ENCODE measurements around the gene STOML3.
A peak's percentile ranks its signal among the peaks of the same experiment; 100 is the strongest.

Gene STOML3, protein sequence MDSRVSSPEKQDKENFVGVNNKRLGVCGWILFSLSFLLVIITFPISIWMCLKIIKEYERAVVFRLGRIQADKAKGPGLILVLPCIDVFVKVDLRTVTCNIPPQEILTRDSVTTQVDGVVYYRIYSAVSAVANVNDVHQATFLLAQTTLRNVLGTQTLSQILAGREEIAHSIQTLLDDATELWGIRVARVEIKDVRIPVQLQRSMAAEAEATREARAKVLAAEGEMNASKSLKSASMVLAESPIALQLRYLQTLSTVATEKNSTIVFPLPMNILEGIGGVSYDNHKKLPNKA

DNA sequence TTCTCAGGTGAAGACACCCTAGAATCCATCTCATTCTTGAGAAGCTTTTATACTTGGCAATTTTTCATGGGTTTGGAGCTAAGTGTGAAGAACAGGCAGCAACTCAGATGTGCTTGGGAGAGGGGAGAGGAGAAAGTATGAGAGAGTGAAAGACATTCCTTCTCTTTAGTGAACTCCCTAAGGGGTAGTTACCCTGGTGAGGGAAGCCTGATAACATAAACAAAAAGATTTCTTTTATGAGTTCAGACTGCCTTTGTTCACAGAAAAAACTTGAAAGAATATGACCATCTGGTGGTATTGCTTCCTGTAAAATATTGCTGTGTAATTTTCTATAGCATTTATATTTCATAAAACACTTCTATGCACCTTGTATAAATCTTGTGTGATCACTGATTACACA, at the start of gene STOML3:
TSS of gene STOML3 (minus strand) at position 139 of the 400 bp plus-strand sequence. CDS start at position 29, 110 bp downstream.
- Histone ChIP-seq H3K9me3 (ENCODE audit: control insufficient read depth, insufficient read depth, low read length) (no peaks in the 10 kb centered on the region), H3K9ac (ENCODE audit: low read depth, low read length) (no peak within 1 kb of the TSS), H3K4me1 (ENCODE audit: insufficient read depth, low read length) (no peaks in the 10 kb centered on the region), H3K36me3 (ENCODE audit: insufficient read depth, low read length) (no peaks in the 10 kb centered on the region)

GRCh38 chr13:39040206-39040605, 49.6 kb upstream of the STOML3 start:
- Histone ChIP-seq H3K9me3 (ENCODE audit: control insufficient read depth, insufficient read depth, low read length) (no peaks in the 10 kb centered on the region), H3K36me3 (ENCODE audit: insufficient read depth, low read length) (no peaks in the 10 kb centered on the region; the same call in 1 of the 2 replicates), H3K9ac (ENCODE audit: low read depth, low read length) (no peak overlapping the region), H3K4me1 (ENCODE audit: insufficient read depth, low read length) (peaks cover under 1% of the 10 kb centered on the region; the same call in 1 of the 2 replicates)

- Histone ChIP-seq H3K9ac (ENCODE audit: low read depth, low read length) (peak overlapping the region; percentile 76; the same call in 1 of the 2 replicates), H3K9me3 (ENCODE audit: control insufficient read depth, insufficient read depth, low read length) (no peaks in the 10 kb centered on the region), H3K36me3 (ENCODE audit: insufficient read depth, low read length) (no peaks in the 10 kb centered on the region; the same call in 1 of the 2 replicates), H3K4me1 (ENCODE audit: insufficient read depth, low read length) (peaks cover 3% of the 10 kb centered on the region; the same call in 1 of the 2 replicates)
These were observed 48.4 kb upstream of the STOML3 start for GRCh38 chr13:39039041-39039440.

- Histone ChIP-seq H3K9ac (ENCODE audit: low read depth, low read length) (peak overlapping the region; percentile 76), H3K4me1 (ENCODE audit: insufficient read depth, low read length) (peaks cover 3% of the 10 kb centered on the region; the same call in 1 of the 2 replicates), H3K36me3 (ENCODE audit: insufficient read depth, low read length) (no peaks in the 10 kb centered on the region; the same call in 1 of the 2 replicates), H3K9me3 (ENCODE audit: control insufficient read depth, insufficient read depth, low read length) (no peaks in the 10 kb centered on the region)
These were observed 48.0 kb upstream of the STOML3 start for GRCh38 chr13:39038569-39039030.

DNA sequence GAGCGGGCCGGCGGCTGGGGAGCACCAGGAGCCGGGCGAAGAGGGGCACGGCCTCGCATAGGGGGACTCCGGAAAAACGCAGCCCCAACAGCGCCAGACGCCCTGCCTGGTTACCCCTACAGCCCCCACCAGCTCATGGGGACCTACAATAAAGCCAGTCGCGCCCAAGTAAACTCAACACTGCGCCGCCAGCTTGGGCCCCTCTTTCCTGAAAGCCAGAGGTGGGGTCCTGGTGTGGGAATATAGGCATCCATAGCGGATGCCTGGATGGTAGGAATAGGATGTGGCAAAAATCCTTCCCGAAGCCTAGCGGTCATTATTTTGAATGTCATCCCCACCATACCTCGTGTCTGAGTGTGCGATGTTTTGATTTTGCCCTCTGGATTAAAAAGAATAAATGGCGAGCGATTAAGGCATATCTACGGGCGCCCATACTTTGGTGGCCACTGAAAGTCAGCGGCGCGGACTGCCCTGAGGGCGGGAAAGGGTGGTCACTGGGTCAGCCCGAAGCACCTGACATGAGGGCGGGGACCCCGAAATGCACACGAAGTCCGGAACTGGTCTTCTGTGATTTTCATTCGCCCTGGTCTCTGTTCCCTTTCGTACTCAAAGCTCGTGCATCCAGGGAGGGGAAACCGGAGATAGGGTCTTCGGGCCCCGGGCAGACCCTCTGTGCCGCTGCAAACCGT, 47.4 kb upstream of the STOML3 start, which contains the start of the genes NHLRC3 and PROSER1:
TSS of gene NHLRC3 (plus strand) at position 577 of the 689 bp plus-strand sequence. CDS start 184 bp downstream, outside the sequence.
TSS of gene PROSER1 (minus strand) at position 210 of the 689 bp plus-strand sequence. CDS start 847 bp downstream, outside the sequence.
- peak within 1 kb of the TSS; percentile 76 for H3K9ac ChIP-seq (ENCODE audit: low read depth, low read length)
- peaks cover 3% of the 10 kb centered on the region; the same call in 1 of the 2 replicates for H3K4me1 ChIP-seq (ENCODE audit: insufficient read depth, low read length)
- H3K36me3 ChIP-seq (ENCODE audit: insufficient read depth, low read length) = no peaks in the 10 kb centered on the region; the same call in 1 of the 2 replicates
- H3K9me3 ChIP-seq (ENCODE audit: control insufficient read depth, insufficient read depth, low read length) = no peaks in the 10 kb centered on the region

GRCh38 chr13:39037410-39037879, 46.8 kb upstream of the STOML3 start:
- no peaks in the 10 kb centered on the region; the same call in 1 of the 2 replicates for H3K36me3 ChIP-seq (ENCODE audit: insufficient read depth, low read length)
- no peaks in the 10 kb centered on the region for H3K9me3 ChIP-seq (ENCODE audit: control insufficient read depth, insufficient read depth, low read length)
- peak overlapping the region; percentile 76 for H3K9ac ChIP-seq (ENCODE audit: low read depth, low read length)
- H3K4me1 ChIP-seq (ENCODE audit: insufficient read depth, low read length) = peaks cover 3% of the 10 kb centered on the region; the same call in 1 of the 2 replicates

DNA sequence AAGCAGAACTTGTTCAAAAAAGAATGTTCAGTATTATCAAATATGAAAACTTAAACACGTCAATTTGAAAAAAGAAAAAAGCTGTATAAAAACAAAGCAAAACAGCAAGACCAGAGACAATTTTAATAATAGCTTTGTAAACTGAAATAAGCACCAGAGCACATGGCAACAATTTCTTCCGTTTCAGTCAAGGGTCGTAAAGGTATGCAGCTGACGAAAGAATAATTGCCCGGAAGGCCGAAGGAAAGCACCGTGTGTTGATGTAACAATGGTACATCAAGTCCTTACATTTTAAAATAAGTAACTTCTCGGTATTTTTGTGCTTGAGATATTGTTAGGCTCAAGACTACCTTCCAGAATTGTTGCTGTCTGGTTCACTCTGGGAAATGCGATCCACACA, 45.6 kb upstream of the STOML3 start:
- H3K36me3 ChIP-seq (ENCODE audit: insufficient read depth, low read length) = no peaks in the 10 kb centered on the region; the same call in 1 of the 2 replicates
- H3K4me1 ChIP-seq (ENCODE audit: insufficient read depth, low read length) = peaks cover 3% of the 10 kb centered on the region; the same call in 1 of the 2 replicates
- peak overlapping the region; percentile 76 for H3K9ac ChIP-seq (ENCODE audit: low read depth, low read length)
- no peaks in the 10 kb centered on the region for H3K9me3 ChIP-seq (ENCODE audit: control insufficient read depth, insufficient read depth, low read length)

DNA sequence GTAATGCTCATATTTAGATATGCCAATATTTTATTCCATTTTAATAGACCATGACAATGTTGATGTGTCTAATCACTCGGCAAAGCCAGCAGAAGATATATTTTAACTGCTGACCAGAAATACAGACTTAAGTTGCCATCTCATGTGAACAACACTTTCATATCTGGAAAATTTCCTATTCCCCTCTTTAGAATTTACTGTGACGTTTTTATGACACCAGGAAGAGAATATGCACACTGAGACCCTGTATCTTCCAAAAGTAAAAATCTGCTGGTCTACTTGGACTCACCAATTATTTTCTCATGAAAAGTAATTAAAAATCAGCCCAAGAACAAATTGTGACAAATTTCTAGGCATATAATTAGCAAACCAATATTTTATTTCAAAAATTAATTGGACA, 45.2 kb upstream of the STOML3 start:
- H3K9ac ChIP-seq (ENCODE audit: low read depth, low read length) = peak overlapping the region; percentile 76
- H3K4me1 ChIP-seq (ENCODE audit: insufficient read depth, low read length) = peaks cover 3% of the 10 kb centered on the region; the same call in 1 of the 2 replicates
- no peaks in the 10 kb centered on the region for H3K9me3 ChIP-seq (ENCODE audit: control insufficient read depth, insufficient read depth, low read length)
- no peaks in the 10 kb centered on the region; the same call in 1 of the 2 replicates for H3K36me3 ChIP-seq (ENCODE audit: insufficient read depth, low read length)

GRCh38 chr13:39035204-39035603, 44.6 kb upstream of the STOML3 start:
- H3K4me1 ChIP-seq (ENCODE audit: insufficient read depth, low read length) = peaks cover 3% of the 10 kb centered on the region; the same call in 1 of the 2 replicates
- H3K36me3 ChIP-seq (ENCODE audit: insufficient read depth, low read length) = no peaks in the 10 kb centered on the region; the same call in 1 of the 2 replicates
- no peaks in the 10 kb centered on the region for H3K9me3 ChIP-seq (ENCODE audit: control insufficient read depth, insufficient read depth, low read length)
- peak overlapping the region; percentile 76; the same call in 1 of the 2 replicates for H3K9ac ChIP-seq (ENCODE audit: low read depth, low read length)

DNA sequence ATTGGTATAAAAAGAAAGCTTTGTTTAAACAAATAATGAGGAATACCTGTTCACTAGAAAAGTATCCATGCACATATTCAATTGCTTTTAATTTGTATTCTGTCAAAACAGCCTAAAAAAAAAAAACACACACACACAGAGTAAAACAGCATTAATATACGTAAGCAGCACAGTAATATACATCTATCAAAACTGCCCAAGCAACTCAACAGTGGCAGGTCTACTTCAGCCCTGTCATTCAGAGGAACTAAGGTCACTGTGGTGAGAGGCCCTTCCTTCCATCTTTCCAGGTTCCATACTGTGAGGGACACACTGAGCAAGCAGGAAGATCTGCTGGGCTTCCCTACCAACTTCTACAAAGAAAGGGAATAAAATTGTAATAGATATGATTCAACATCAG, 43.5 kb upstream of the STOML3 start:
- H3K36me3 ChIP-seq (ENCODE audit: insufficient read depth, low read length) = no peaks in the 10 kb centered on the region
- H3K4me1 ChIP-seq (ENCODE audit: insufficient read depth, low read length) = peaks cover 3% of the 10 kb centered on the region; the same call in 1 of the 2 replicates
- no peak overlapping the region for H3K9ac ChIP-seq (ENCODE audit: low read depth, low read length)
- H3K9me3 ChIP-seq (ENCODE audit: control insufficient read depth, insufficient read depth, low read length) = no peaks in the 10 kb centered on the region

DNA sequence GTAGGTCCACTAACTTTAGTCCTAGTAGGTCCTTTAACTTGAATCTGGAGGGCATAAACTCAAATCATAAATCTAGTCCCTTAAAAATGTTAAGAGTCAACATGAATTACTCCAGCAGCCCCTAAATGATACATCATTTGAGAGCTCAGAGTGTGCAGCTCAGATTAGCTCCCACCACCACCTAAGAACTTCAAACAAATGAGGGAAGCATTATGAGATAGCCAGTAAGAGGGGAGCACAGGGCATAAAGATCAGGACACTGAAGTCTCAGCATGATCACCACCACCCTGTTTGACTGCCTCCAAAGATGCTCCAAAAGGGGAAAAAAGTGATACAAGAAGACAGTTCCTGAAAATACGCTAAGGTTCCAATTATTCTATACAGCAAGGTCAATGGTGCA, 41.5 kb upstream of the STOML3 start:
- H3K36me3 ChIP-seq (ENCODE audit: insufficient read depth, low read length) = peaks cover 5% of the 10 kb centered on the region; the same call in 1 of the 2 replicates
- peaks cover 3% of the 10 kb centered on the region; the same call in 1 of the 2 replicates for H3K4me1 ChIP-seq (ENCODE audit: insufficient read depth, low read length)
- no peak overlapping the region for H3K9ac ChIP-seq (ENCODE audit: low read depth, low read length)
- no peaks in the 10 kb centered on the region for H3K9me3 ChIP-seq (ENCODE audit: control insufficient read depth, insufficient read depth, low read length)

- Histone ChIP-seq H3K4me1 (ENCODE audit: insufficient read depth, low read length) (peaks cover 34% of the 10 kb centered on the region), H3K36me3 (ENCODE audit: insufficient read depth, low read length) (peaks cover 21% of the 10 kb centered on the region), H3K9me3 (ENCODE audit: control insufficient read depth, insufficient read depth, low read length) (no peaks in the 10 kb centered on the region), H3K9ac (ENCODE audit: low read depth, low read length) (no peak overlapping the region)
These were observed 34.8 kb upstream of the STOML3 start for GRCh38 chr13:39025433-39025839.

DNA sequence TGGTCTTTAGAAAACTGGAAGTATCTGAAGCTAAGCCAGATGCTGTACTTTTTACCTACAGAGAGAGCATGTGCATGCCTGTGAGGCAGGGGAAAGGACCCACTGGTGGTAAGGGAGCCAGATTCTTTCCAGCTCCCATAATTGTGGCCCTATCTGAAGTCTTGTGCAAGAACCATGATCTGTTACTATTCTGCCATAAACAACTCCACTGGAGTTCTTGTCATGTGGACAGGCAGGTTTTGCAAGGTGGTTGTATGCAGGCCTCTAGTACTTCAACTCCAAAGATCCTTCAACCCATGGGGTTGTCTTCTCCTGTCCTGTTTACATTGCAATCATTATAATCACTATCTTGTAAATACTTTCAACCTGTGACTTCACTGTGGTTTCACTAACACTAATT, 33.1 kb upstream of the STOML3 start:
- peaks cover 21% of the 10 kb centered on the region for H3K36me3 ChIP-seq (ENCODE audit: insufficient read depth, low read length)
- H3K9ac ChIP-seq (ENCODE audit: low read depth, low read length) = no peak overlapping the region
- H3K9me3 ChIP-seq (ENCODE audit: control insufficient read depth, insufficient read depth, low read length) = no peaks in the 10 kb centered on the region
- H3K4me1 ChIP-seq (ENCODE audit: insufficient read depth, low read length) = peaks cover 34% of the 10 kb centered on the region

DNA sequence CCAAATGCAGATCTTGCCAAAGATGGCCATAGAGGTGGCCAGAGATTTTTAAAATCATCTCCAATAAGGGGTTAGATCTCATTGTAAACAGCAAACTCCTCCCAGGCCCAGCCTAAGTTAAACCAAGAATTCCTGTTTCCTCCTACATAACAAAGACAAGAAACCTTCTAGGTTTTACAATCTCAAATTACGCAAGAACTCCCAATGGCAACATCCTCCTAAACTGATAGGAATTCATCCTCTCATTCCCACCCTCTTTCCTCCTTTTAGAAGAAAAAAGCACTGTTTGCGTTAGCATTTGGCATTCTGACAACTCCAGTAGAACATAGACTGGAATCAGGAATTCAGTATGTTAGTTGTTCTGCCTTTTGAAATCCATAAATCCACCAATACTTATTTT, 32.7 kb upstream of the STOML3 start:
- no peak overlapping the region for H3K9ac ChIP-seq (ENCODE audit: low read depth, low read length)
- H3K36me3 ChIP-seq (ENCODE audit: insufficient read depth, low read length) = peaks cover 21% of the 10 kb centered on the region
- H3K4me1 ChIP-seq (ENCODE audit: insufficient read depth, low read length) = peaks cover 34% of the 10 kb centered on the region
- H3K9me3 ChIP-seq (ENCODE audit: control insufficient read depth, insufficient read depth, low read length) = no peaks in the 10 kb centered on the region

All from ES-I3 (cell line).